HEK293 (cell line): ENCODE results near the gene SLC7A10.

ENCODE experiments used
- CTCF ChIA-PET: fragments of 350-600 bp; formaldehyde crosslinking; extraction: SDS; loops from one replicate; lab custom pipeline; 2021; ENCODE audit warnings: antibody characterized with exemption; lab: Yijun Ruan, JAX
- POLR2A ChIA-PET: fragments of 300-600 bp; formaldehyde crosslinking; extraction: SDS; loops from one replicate; lab custom pipeline; 2020; ENCODE audit warnings: antibody characterized with exemption, inconsistent platforms; lab: Yijun Ruan, JAX
- H3K27ac ChIP-seq: fragments of 200-500 bp; sonication (Bioruptor generic); 2 replicates; pipeline ENCODE4 v1.5.1; 2014; ENCODE audit warnings: low read depth, low read length, control low read depth, inconsistent platforms; ENCODE audit errors: extremely low read depth
- H3K36me3 ChIP-seq, 2 experiments: fragments of 200-500 bp in 1 of 2; sonication (Bioruptor generic) in 1 of 2; 1 replicate in 1 of 2; 2 replicates in 1 of 2; pipeline ENCODE4 v1.5.1; 2014 to 2017; ENCODE audit warnings: inconsistent platforms in 2 of 2, low read length in 2 of 2; ENCODE audit not compliant: control insufficient read depth in 2 of 2, insufficient read depth in 1 of 2
- H3K4me1 ChIP-seq: fragments of 200-500 bp; sonication (Bioruptor generic); 2 replicates; pipeline ENCODE4 v1.5.1; 2014; ENCODE audit warnings: mild to moderate bottlenecking, low read length, inconsistent platforms; ENCODE audit not compliant: control insufficient read depth, insufficient read depth
- H3K4me3 ChIP-seq: 2 replicates; pipeline ENCODE4 v1.5.1; 2011; ENCODE audit warnings: low read depth, mild to moderate bottlenecking, control low read depth, low read length, moderate library complexity
- H3K9me3 ChIP-seq: fragments of 200-500 bp; sonication (Bioruptor generic); 2 replicates; pipeline ENCODE4 v1.5.1; 2014; ENCODE audit warnings: low read depth, low read length, inconsistent platforms; ENCODE audit not compliant: control insufficient read depth, insufficient read depth
- GLI4 ChIP-seq: fragments of 450-650 bp; formaldehyde crosslinking; IDR thresholded peaks from 2 replicates; pipeline ENCODE4 v1.5.1; 2016; ENCODE audit warnings: missing biosample characterization, missing genetic modification characterization
- HIC1 ChIP-seq: fragments of 450-650 bp; formaldehyde crosslinking; IDR thresholded peaks from 2 replicates; pipeline ENCODE4 v1.5.1; 2016; ENCODE audit warnings: missing biosample characterization, missing genetic modification characterization
- HOXC10 ChIP-seq: sonication (generic); formaldehyde crosslinking; IDR thresholded peaks from 2 replicates; pipeline ENCODE4 v1.8.1; 2023; ENCODE audit warnings: mild to moderate bottlenecking, missing genetic modification reagents
- KLF16 ChIP-seq: fragments of 450-650 bp; formaldehyde crosslinking; IDR thresholded peaks from 2 replicates; pipeline ENCODE4 v1.5.1; 2017; ENCODE audit warnings: missing biosample characterization, missing genetic modification characterization
- MEIS1 ChIP-seq: sonication (generic); formaldehyde crosslinking; IDR thresholded peaks from 2 replicates; pipeline ENCODE4 v1.8.1; 2022; ENCODE audit warnings: missing genetic modification reagents, mild to moderate bottlenecking, borderline replicate concordance
- SP2 ChIP-seq: fragments of 450-650 bp; formaldehyde crosslinking; IDR thresholded peaks from 2 replicates; pipeline ENCODE4 v1.5.1; 2016; ENCODE audit warnings: missing biosample characterization, missing genetic modification characterization
- ZBTB21 ChIP-seq: fragments of 450-650 bp; formaldehyde crosslinking; IDR thresholded peaks from 2 replicates; pipeline ENCODE4 v1.5.1; 2017; ENCODE audit warnings: missing biosample characterization, missing genetic modification characterization
- ZBTB7A ChIP-seq: fragments of 450-650 bp; formaldehyde crosslinking; IDR thresholded peaks from 2 replicates; pipeline ENCODE4 v1.5.1; 2016; ENCODE audit warnings: low read depth, missing biosample characterization, missing genetic modification characterization
- ZEB2 ChIP-seq: fragments of 450-650 bp; formaldehyde crosslinking; IDR thresholded peaks from 2 replicates; pipeline ENCODE4 v1.5.1; 2016; ENCODE audit warnings: missing biosample characterization, missing genetic modification characterization
- ZIC2 ChIP-seq: fragments of 450-650 bp; formaldehyde crosslinking; IDR thresholded peaks from 2 replicates; pipeline ENCODE4 v1.5.1; 2016; ENCODE audit warnings: missing biosample characterization, missing genetic modification characterization
- ZNF148 ChIP-seq: fragments of 450-650 bp; formaldehyde crosslinking; IDR thresholded peaks from 2 replicates; pipeline ENCODE4 v1.5.0; 2017; ENCODE audit warnings: missing biosample characterization, missing genetic modification characterization, borderline replicate concordance
- ZNF19 ChIP-seq: fragments of 450-650 bp; formaldehyde crosslinking; IDR thresholded peaks from 2 replicates; pipeline ENCODE4; 2016; ENCODE audit warnings: missing biosample characterization, missing genetic modification characterization, low read depth
- ZNF302 ChIP-seq: fragments of 450-650 bp; formaldehyde crosslinking; IDR thresholded peaks from 2 replicates; pipeline ENCODE4 v1.5.1; 2016; ENCODE audit warnings: missing biosample characterization, missing genetic modification characterization, low read depth
- ZNF341 ChIP-seq: fragments of 450-650 bp; formaldehyde crosslinking; IDR thresholded peaks from 2 replicates; pipeline ENCODE4; 2016; ENCODE audit warnings: low read depth, missing biosample characterization, missing genetic modification characterization
- ZNF449 ChIP-seq: fragments of 450-650 bp; formaldehyde crosslinking; IDR thresholded peaks from 2 replicates; pipeline ENCODE4 v1.5.1; 2017; ENCODE audit warnings: missing biosample characterization, mild to moderate bottlenecking, missing genetic modification characterization, moderate library complexity
- ZNF501 ChIP-seq: fragments of 450-650 bp; formaldehyde crosslinking; IDR thresholded peaks from 2 replicates; pipeline ENCODE4 v1.5.1; 2016; ENCODE audit warnings: missing biosample characterization, missing genetic modification characterization
- ZNF513 ChIP-seq: fragments of 450-650 bp; IDR thresholded peaks from 2 replicates; pipeline ENCODE4 v1.5.1; 2018; ENCODE audit warnings: missing biosample characterization, missing genetic modification characterization
- ZNF544 ChIP-seq: fragments of 450-650 bp; formaldehyde crosslinking; IDR thresholded peaks from 2 replicates; pipeline ENCODE4 v1.5.0; 2017; ENCODE audit warnings: missing biosample characterization, missing genetic modification characterization
- ZNF704 ChIP-seq: fragments of 450-650 bp; formaldehyde crosslinking; IDR thresholded peaks from 2 replicates; pipeline ENCODE4 v1.5.1; 2016; ENCODE audit warnings: missing biosample characterization, missing genetic modification characterization
- ZNF707 ChIP-seq: fragments of 450-650 bp; formaldehyde crosslinking; IDR thresholded peaks from 2 replicates; pipeline ENCODE4 v1.5.1; 2016; ENCODE audit warnings: missing biosample characterization, missing genetic modification characterization
- ZNF792 ChIP-seq: fragments of 450-650 bp; formaldehyde crosslinking; IDR thresholded peaks from 2 replicates; pipeline ENCODE4 v1.5.1; 2016; ENCODE audit warnings: missing biosample characterization, missing genetic modification characterization

Gene SLC7A10

GRCh38 chr19:33204136-33204973 lies 21.3 kb downstream of the SLC7A10 start (continued):
- TF ChIP-seq ZNF302 = no peak
- TF ChIP-seq ZBTB7A (tag by site-specific recombination) = peak; percentile 82; the same call in 1 of the 2 replicates
- no peak for TF ChIP-seq ZNF501 (tag by site-specific recombination)
- no peak for TF ChIP-seq ZNF148 (tag by site-specific recombination)
- no peak for TF ChIP-seq ZNF707 (tag by site-specific recombination)
- no peak for TF ChIP-seq ZNF19 (tag by site-specific recombination)
- no peak for TF ChIP-seq ZEB2 (tag by site-specific recombination)
- TF ChIP-seq ZNF449 (tag by site-specific recombination) = no peak
- TF ChIP-seq ZNF513 (tag by site-specific recombination) = no peak
- no peak for TF ChIP-seq HOXC10 (CRISPR knock-in tag)
- peak; percentile 56 for TF ChIP-seq SP2 (tag by site-specific recombination)
- TF ChIP-seq ZIC2 (tag by site-specific recombination) = peak; percentile 79
- no peak for TF ChIP-seq KLF16 (tag by site-specific recombination)
- no peak for TF ChIP-seq ZNF341 (tag by site-specific recombination)
- no peak for TF ChIP-seq ZNF704 (tag by site-specific recombination)

- Histone ChIP-seq H3K4me1 (no peaks in the 10 kb centered on the region), H3K4me3 (no peak overlapping the region), H3K36me3 (peaks cover 37 to 79% of the 10 kb centered on the region in 2 experiments), H3K9me3 (no peaks in the 10 kb centered on the region), H3K27ac (no peak overlapping the region)
- TF ChIP-seq GLI4 (tag by site-specific recombination) = no peak
- TF ChIP-seq ZNF792 (tag by site-specific recombination) = no peak
- TF ChIP-seq MEIS1 (CRISPR knock-in tag) = no peak
- TF ChIP-seq HIC1 (tag by site-specific recombination) = no peak; the same call in 1 of the 2 replicates
- TF ChIP-seq ZBTB21 (tag by site-specific recombination) = no peak
- no peak for TF ChIP-seq ZNF544 (tag by site-specific recombination)
- ChIA-PET CTCF (interaction anchor here (0.6 kb wide), 1 partner anchor 77 kb away, joined by 3 read pairs; no protein-coding TSS in a partner anchor), POLR2A (interaction anchor here (1.0 kb wide), 1 partner anchor 11 kb away, joined by 4 read pairs; no protein-coding TSS in a partner anchor)
Measured at GRCh38 chr19:33203529-33203928, 22.1 kb downstream of the SLC7A10 start.
